NCI-H526 (cell line): ENCODE results near the gene FAM53A.

Experiments used
- DNase-seq, 2 experiments: peaks; one replicate each; lab custom pipeline; 2025; lab: John Stamatoyannopoulos, UW

FAM53A gene

GRCh38 chr4:1660948-1661677 is 23.0 kb downstream of the FAM53A start:
- DNase-seq = no peak

GRCh38 chr4:1659104-1660043 is 24.7 kb downstream of the FAM53A start:
- DNase-seq = no peak

- DNase-seq = no peak
These were observed 25.5 kb downstream of the FAM53A start for GRCh38 chr4:1658581-1658980.

GRCh38 chr4:1658146-1658545 is 26.0 kb downstream of the FAM53A start:
- no peak for DNase-seq

GRCh38 chr4:1656986-1657385 is 27.1 kb downstream of the FAM53A start:
- no peak for DNase-seq

- no peak for DNase-seq
These were observed 28.0 kb downstream of the FAM53A start for GRCh38 chr4:1656132-1656531.

- DNase-seq = no peak
These were observed 28.4 kb downstream of the FAM53A start for GRCh38 chr4:1655676-1656075.

GRCh38 chr4:1655081-1655480 is 29.0 kb downstream of the FAM53A start:
- no peak for DNase-seq

- DNase-seq = no peak
These were observed 29.7 kb downstream of the FAM53A start for GRCh38 chr4:1654216-1654955.

- no peak for DNase-seq
These were observed 30.3 kb downstream of the FAM53A start for GRCh38 chr4:1653776-1654175.

GRCh38 chr4:1652088-1652487 is 32.0 kb downstream of the FAM53A start:
- DNase-seq = no peak

- DNase-seq = no peak
These were observed 32.5 kb downstream of the FAM53A start for GRCh38 chr4:1651609-1652008.

GRCh38 chr4:1648962-1649361 is 35.2 kb downstream of the FAM53A start:
- DNase-seq = no peak

- no peak for DNase-seq
These were observed 36.7 kb downstream of the FAM53A start for GRCh38 chr4:1647432-1647831.

GRCh38 chr4:1646690-1647089 is 37.4 kb downstream of the FAM53A start:
- DNase-seq = no peak

GRCh38 chr4:1644891-1645657 is 39.0 kb downstream of the FAM53A start:
- DNase-seq = peak in 1 of 2 experiments; percentile 72

GRCh38 chr4:1643971-1644735 is 40.0 kb downstream of the FAM53A start:
- no peak for DNase-seq

GRCh38 chr4:1642196-1642951 is 41.7 kb downstream of the FAM53A start:
- DNase-seq = no peak

GRCh38 chr4:1641671-1642070 is 42.4 kb downstream of the FAM53A start:
- no peak for DNase-seq
